GM18502 (cell line): Measurements from ENCODE around the gene TMEM8B.

Experiments used
- ATAC-seq: cut with Tn5 transposase; IDR thresholded peaks from one replicate; pipeline ENCODE4 v1.9.1; 2021; ENCODE audit warnings: mild to moderate bottlenecking; ENCODE audit not compliant: unreplicated experiment, poor library complexity

The TMEM8B gene

DNA sequence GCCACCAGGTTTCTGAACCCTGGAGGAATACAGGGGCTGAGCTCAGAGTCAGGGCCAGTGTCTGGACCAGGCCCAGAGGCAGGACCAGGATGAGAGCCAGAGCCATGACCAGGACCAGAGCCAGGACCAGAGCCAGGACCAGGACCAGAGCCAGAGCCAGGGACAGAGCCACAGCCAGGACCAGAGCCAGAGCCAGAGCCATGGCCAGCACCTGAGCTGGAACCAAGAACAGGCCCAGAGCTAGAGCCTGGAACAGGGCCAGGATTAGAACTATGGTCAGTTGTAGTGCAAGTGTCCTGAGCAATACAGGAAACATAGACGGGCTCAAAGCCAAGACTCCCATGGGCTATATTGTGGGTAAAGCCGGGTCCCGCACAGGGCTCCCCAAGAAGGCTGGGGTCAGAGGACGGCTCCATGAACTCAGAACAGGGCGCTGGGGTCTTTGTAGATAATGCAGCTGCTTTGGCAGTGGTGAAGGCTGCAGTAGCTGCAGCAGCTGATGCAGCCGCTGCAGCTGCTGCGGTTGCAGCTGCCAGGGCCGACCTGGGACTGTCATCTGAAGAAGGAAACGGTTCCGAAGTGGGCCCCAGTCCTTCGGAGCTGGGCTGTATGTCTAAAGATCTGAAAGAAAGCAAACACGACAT is 17.5 kb upstream of the TMEM8B start:
- no peak for ATAC-seq

- ATAC-seq: peak; percentile 69
Observed at GRCh38 chr9:35812025-35812602, 16.9 kb upstream of the TMEM8B start, which contains the start of gene SPAG8. SPAG8 (minus strand) TSS chr9:35812262; CDS start chr9:35812147, 115 bp downstream.

DNA sequence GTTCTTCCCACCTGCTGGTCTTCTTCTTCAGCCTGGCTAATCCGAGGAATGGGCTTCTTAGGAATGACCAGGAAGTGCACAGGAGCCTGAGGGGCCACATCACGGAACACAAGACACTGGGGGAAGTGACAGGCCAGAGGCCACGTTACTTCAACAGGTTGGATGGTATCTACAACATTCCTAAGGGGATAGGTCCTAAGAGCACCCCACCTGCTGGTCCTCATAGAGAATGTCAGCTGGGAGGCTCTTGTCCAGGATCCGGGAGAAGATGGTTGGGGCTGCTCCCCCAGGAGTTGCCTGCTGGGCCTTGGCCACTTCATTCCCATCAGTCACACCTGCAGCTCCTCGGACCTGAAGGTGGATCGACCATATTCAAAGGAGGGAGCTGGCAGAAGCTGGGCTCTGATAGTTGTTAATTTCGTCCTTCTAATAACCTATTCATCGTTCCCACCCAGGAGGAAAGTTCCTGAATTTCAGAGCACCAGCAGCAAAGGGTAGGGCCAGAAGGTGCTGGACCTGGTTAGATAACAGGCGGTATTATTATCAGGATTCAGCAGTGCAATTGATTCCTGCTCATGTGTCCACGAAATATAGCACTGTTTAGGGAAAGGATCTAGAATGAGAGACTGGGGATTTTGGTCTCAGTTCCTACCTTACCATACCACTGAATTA is 15.5 kb upstream of the TMEM8B start:
- no peak for ATAC-seq

GRCh38 chr9:35814106-35814840 is 14.8 kb upstream of the TMEM8B start:
- peak; percentile 22 for ATAC-seq

- peak; percentile 73 for ATAC-seq
Observed at GRCh38 chr9:35814841-35815543, 14.0 kb upstream of the TMEM8B start, which contains the start of gene HINT2. HINT2 (minus strand) TSS chr9:35815042; CDS start chr9:35814979, 63 bp downstream.

DNA sequence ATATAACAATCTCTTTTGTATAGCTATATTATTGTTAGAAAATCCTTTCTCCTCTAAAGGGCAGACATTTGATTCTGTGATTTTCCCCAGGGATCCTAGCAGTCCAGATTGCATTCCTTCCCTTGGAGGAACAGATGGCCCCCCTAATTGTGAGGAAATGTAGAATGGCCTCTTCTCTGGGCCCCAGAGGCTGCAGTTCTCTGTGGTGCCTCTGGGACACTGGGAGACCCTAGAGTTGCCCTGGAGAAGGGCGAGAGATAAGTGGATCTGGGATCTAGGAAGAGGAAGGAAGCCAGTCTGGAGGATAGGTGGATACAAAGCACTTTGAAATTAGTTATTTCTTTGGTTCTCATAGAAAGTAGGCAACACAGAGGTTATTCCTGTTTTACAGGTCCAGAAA is 12.3 kb upstream of the TMEM8B start:
- no peak for ATAC-seq

DNA sequence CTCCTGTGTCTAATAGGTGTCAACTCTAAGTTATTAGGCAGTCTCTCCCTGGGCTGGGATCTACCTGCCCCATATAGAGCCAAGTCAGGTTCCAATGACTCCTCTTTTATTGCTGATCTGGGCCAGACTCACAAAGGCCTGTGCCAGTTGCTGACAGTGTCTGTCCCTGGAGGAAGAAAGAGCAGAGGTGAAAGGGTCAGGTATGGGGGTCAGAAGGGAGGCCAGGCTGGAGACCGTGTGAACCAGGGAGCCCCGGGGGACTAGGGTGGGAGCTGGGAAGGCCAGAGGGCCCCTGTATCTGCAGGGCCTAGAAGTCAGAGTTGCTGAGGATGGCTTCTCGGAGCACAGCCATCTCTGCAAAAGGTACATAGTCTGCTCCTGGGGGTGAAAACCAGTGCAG is 10.7 kb upstream of the TMEM8B start:
- ATAC-seq: no peak

GRCh38 chr9:35820076-35820475 is 9.0 kb upstream of the TMEM8B start:
- ATAC-seq: no peak

GRCh38 chr9:35822926-35823325 is 6.1 kb upstream of the TMEM8B start:
- ATAC-seq: no peak

GRCh38 chr9:35826071-35826701 is 2.8 kb upstream of the TMEM8B start:
- ATAC-seq: peak; percentile 63

GRCh38 chr9:35827486-35827885 is 1.5 kb upstream of the TMEM8B start:
- no peak for ATAC-seq

- ATAC-seq: peak; percentile 3
Observed at GRCh38 chr9:35828716-35829083, 328 bp upstream of the TMEM8B start, which contains the start of gene FAM221B. FAM221B (minus strand) TSS chr9:35828732; CDS start chr9:35826161, 2,571 bp downstream.

DNA sequence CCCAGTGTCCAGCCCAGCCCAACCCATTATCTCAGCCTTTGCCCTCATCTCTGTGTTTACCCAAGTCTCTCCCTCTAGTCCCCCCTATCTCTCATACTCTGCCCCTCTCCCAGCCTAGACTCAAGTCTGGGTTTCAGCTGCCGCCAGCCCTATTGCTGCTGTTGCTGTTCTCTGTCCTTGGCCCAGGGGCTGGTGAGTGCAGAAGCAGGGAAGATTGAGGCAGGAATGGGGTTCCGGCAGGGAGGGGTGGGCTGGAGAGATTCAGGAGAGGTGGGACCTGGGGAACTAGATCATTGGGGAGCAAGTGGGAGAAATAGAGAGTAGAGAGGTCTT is 702 bp downstream of the TMEM8B start:
- no peak for ATAC-seq

DNA sequence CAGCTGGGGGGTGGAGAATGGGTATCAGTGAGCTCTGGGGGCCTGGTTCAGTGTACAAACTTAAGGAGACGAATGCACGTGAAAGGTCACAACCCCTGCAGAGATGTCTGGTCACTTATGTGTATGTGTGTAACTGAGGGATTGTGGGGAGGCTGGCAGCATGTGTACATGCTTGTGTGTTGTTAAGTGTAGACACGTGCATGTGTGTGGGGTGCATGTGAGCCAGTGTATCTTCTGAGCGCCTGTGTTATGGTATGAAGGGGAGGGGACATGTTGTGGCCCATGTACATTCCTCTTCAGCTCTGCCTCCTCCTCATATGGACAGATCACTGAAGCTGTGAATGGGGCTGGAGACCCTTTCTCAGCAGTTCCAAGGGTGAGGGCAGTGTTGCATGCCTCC is 2.0 kb downstream of the TMEM8B start:
- ATAC-seq: no peak

GRCh38 chr9:35832814-35833213 is 3.8 kb downstream of the TMEM8B start:
- ATAC-seq: no peak

GRCh38 chr9:35834260-35835215 is 5.5 kb downstream of the TMEM8B start:
- ATAC-seq: no peak

DNA sequence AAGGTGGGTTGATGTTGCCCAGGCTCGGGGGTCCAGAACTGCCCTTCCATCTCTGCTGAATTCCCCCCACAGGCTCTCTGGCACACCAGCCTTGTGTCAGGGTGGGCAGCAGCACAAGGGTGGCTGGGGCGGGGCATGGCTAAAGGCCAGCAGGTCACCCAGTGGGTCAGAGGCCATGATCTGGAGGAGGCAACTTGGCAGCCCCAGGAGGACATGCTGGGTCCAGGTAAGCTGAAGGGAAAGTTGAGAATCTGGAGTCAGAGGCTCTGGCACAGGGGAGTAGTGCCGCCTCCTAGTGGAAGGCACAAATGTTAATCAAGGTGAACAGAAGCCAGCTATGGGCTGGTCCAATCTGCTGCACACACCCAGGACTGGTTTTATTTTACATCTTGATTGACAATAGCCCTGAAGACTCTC is 6.2 kb downstream of the TMEM8B start:
- no peak for ATAC-seq

- no peak for ATAC-seq
Observed at GRCh38 chr9:35835766-35836165, 6.7 kb downstream of the TMEM8B start.

- ATAC-seq: no peak
Observed at GRCh38 chr9:35836595-35836994, 7.6 kb downstream of the TMEM8B start.
